ENCODE results near the gene BMPER. TPM values are rescaled to one million over a fixed set of nuclear protein-coding genes. Genes with fewer than 3 reads are reported as not detected.

The BMPER gene
- total and polyA plus RNA-seq, 8 donors = 0.14 to 1.6 (median 0.46) TPM

DNA sequence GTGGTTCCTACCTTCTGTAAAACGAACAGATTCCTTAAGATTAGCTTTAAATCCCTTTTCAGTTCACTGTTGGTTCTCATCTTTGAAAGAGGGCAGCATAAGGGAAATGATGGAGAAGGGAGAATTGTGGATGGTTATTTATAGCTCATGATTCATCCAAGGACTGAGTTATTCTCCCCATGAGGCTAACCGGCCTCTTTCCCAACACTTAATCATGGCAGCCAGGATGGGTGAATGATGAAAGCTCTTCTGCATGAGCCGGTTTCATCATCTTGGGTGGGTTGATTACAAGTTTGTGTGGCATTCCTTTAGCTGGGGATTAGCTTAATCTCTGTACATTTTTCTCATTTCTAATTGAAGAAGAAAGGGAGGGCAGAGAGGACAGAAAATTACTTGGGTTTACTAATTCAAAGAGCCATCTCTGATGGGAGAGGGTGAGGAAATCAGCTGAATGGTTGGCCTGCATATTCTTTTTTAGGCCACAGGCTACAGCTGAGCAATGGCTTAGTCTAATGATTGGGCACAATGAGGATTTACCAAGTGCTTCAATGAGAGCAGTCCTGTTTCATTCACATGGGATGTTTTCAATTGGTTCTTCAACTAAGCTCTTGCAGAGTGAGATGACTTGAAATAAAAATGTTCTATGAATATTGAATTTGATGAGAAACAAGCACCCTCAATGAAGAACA lies 250.0 kb downstream of the BMPER start:
- H3K27me3 ChIP-seq = no peaks in the 10 kb centered on the region
- ATAC-seq (peak in 2 of 4 donors; percentile 51 to 60), FAIRE-seq (no peak), DNase-seq (no peak)
- no peaks in the 10 kb centered on the region for H3K36me3 ChIP-seq
- no peaks in the 10 kb centered on the region for H3K4me1 ChIP-seq
- no peak overlapping the region for H3K4me3 ChIP-seq
- H3K9me3 ChIP-seq = no peaks in the 10 kb centered on the region
- intact Hi-C loops (cut with DNase I) = no loop called here
- H3K27ac ChIP-seq = no peak overlapping the region
- TF ChIP-seq, protein P1, sequence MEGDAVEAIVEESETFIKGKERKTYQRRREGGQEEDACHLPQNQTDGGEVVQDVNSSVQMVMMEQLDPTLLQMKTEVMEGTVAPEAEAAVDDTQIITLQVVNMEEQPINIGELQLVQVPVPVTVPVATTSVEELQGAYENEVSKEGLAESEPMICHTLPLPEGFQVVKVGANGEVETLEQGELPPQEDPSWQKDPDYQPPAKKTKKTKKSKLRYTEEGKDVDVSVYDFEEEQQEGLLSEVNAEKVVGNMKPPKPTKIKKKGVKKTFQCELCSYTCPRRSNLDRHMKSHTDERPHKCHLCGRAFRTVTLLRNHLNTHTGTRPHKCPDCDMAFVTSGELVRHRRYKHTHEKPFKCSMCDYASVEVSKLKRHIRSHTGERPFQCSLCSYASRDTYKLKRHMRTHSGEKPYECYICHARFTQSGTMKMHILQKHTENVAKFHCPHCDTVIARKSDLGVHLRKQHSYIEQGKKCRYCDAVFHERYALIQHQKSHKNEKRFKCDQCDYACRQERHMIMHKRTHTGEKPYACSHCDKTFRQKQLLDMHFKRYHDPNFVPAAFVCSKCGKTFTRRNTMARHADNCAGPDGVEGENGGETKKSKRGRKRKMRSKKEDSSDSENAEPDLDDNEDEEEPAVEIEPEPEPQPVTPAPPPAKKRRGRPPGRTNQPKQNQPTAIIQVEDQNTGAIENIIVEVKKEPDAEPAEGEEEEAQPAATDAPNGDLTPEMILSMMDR (IDR thresholded peaks at IDR 0.05) = no peak
- WGBS, 2 donors = 62 to 79% methylated on average over 3 of the region's 3 CpGs

DNA sequence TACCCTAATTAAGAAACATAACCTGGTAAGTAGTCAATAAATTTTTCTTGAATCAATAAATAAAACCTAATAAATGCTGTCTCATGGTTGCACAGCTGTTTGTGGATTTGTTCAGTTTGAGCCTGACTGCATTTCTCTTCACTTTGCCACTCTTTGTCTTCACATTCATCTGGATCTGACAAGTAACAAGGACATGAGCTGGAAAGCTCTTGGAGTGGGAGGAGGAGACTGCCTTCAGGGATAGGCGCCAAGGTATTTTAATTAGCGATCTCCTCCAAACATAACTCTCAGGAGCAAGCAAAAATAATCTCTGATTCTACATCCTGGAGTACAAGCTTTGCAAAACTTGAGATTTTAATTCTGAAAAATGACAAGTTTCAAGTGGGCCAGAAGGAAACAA lies 251.0 kb downstream of the BMPER start:
- intact Hi-C loops (cut with DNase I) = no loop called here
- WGBS, 2 donors = 74% methylated on average over 2 of the region's 2 CpGs
- TF ChIP-seq, protein P1 (IDR thresholded peaks at IDR 0.05) = no peak

DNA sequence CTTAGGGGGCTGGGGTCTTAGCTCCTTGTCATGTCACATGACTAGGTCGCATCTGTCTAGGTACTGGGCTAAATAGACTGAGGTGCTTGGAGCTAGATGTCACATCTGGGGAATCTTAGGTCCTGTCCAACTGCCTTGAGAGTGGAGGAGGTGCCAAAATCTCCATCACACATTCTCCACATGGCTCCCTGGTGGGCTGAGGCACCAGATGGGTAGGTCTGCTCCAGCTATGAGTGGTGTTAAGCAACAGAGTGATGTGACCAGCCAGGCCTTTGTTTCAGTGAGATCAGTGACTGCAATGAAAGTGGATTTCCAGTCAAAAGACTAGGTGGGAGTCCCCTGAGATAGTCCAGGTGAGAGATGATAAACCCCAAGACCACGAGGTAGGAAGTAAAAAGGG lies 251.8 kb downstream of the BMPER start:
- DNase-seq = no peak
- no peak for FAIRE-seq
- intact Hi-C loops (cut with DNase I) = no loop called here
- H3K36me3 ChIP-seq = no peaks in the 10 kb centered on the region
- H3K4me3 ChIP-seq = no peak overlapping the region
- no peaks in the 10 kb centered on the region for H3K4me1 ChIP-seq
- H3K9me3 ChIP-seq = no peaks in the 10 kb centered on the region
- no peaks in the 10 kb centered on the region for H3K27me3 ChIP-seq
- 55 to 63% methylated on average over 2 of the region's 2 CpGs for WGBS, 2 donors
- no peak overlapping the region for H3K27ac ChIP-seq
- TF ChIP-seq, protein P1 (IDR thresholded peaks at IDR 0.05) = no peak
- no peak for ATAC-seq

More for the DNA sequence above, 251.0 kb downstream of the BMPER start:
- Histone ChIP-seq H3K9me3 (no peaks in the 10 kb centered on the region), H3K4me1 (no peaks in the 10 kb centered on the region), H3K36me3 (no peaks in the 10 kb centered on the region), H3K4me3 (no peak overlapping the region), H3K27ac (no peak overlapping the region), H3K27me3 (no peaks in the 10 kb centered on the region)
- no peak for FAIRE-seq
- no peak for DNase-seq
- no peak for ATAC-seq

DNA sequence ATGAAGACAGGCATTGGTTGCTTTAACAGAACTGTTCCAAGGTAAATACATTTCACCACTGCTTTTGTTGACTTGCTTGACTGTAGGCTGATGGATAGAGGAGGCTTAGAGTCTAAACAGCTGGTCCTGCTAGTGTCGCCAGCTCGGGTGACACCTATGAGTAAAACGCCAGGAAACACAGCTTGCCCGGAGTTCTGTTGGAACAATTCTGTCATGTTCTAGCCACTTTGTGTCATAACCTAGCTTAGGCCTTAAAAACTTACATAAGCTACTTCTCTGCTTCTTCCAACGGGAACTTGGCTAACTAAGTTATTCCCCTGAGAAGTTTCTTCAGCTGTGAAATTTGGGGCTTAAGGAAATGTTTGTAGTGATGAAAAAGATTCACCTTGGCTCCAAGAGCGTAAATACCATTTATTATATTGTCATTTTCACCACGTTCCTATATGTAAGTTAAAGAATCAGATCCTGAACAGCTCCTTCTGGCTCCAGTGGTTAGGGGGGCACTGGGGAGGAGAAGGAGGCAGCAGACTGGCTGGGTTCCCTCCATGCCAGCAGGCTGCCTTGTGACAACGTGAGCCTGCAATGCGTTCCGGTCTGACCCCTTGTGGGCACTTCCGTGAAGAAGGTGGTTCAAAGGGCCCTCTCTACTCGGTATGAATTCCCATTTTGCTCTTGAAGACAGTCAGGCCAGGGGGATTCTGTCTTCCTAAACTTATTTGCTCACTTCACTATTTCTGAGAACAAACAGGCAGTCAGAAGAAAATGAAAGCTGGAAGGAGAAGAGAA lies 253.2 kb downstream of the BMPER start:
- DNase-seq = peak in 5 of 6 donors; percentile 18 to 44 (median 29)
- Histone ChIP-seq H3K4me1 (no peaks in the 10 kb centered on the region), H3K9me3 (no peaks in the 10 kb centered on the region), H3K27me3 (no peaks in the 10 kb centered on the region), H3K27ac (no peak overlapping the region), H3K36me3 (no peaks in the 10 kb centered on the region), H3K4me3 (no peak overlapping the region)
- WGBS, 2 donors = 24 to 31% methylated on average over 12 of the region's 12 CpGs
- intact Hi-C loops (cut with DNase I) = no loop called here
- TF ChIP-seq, protein P1 (IDR thresholded peaks at IDR 0.05) = no peak
- FAIRE-seq = no peak
- ATAC-seq = peak; percentile 71 to 89 (median 84)
